ENCODE data around the gene CEP72. TPM values are rescaled to one million over a fixed set of nuclear protein-coding genes. Genes with fewer than 3 reads are reported as not detected.
A peak's percentile ranks its signal among the peaks of the same experiment; 100 is the strongest.

The CEP72 gene
- total RNA-seq, result 1 to 10 TPM; 3.3 to 6.6 (median 5.0) TPM

GRCh38 chr5:611731-612486 lies at the start of gene CEP72:
CEP72 (plus strand) TSS chr5:612340; CDS start chr5:612362, 22 bp downstream.
- TF ChIP-seq POLR2A (IDR thresholded peaks at IDR 0.05) (no peak), EP300 (IDR thresholded peaks at IDR 0.05) (peak in 1 of 2 donors; percentile 38), CTCF (IDR thresholded peaks at IDR 0.05) (no peak)
- peak; percentile 77 to 78 for DNase-seq (ENCODE audit: low spot score in 2 of 2)
- peak within 1 kb of the TSS; percentile 54 to 92 (median 55) for H3K4me3 ChIP-seq
- peaks cover 0 to 33% (median 11%) of the 10 kb centered on the region in 4 donors for H3K4me1 ChIP-seq
- H3K27ac ChIP-seq, result peak within 1 kb of the TSS in 3 of 4 donors; percentile 22 to 87 (median 63)
- WGBS, 2 donors, result 0 to 3% methylated on average over 6 to 29 of the region's 72 CpGs
- H3K36me3 ChIP-seq, result peaks cover 0 to 4% (median 0%) of the 10 kb centered on the region in 3 donors
- H3K9me3 ChIP-seq, result no peaks in the 10 kb centered on the region
- H3K27me3 ChIP-seq, result peaks cover 0 to 11% of the 10 kb centered on the region in 2 donors

- Histone ChIP-seq H3K36me3 (no peaks in the 10 kb centered on the region), H3K9me3 (peaks cover 0 to 11% (median 0%) of the 10 kb centered on the region in 4 donors), H3K4me1 (no peaks in the 10 kb centered on the region), H3K4me3 (peak overlapping the region in 1 of 4 donors; percentile 3), H3K27ac (no peak overlapping the region), H3K27me3 (peaks cover 0 to 35% of the 10 kb centered on the region in 2 donors)
- TF ChIP-seq CTCF (IDR thresholded peaks at IDR 0.05) (no peak), EP300 (IDR thresholded peaks at IDR 0.05) (no peak), POLR2A (IDR thresholded peaks at IDR 0.05) (no peak)
- 33 to 40% methylated on average over 11 to 12 of the region's 20 CpGs for WGBS, 2 donors
- DNase-seq (ENCODE audit: low spot score in 2 of 2), result no peak
These were observed 46.2 kb upstream of the CEP72 start for GRCh38 chr5:565782-566440.

- H3K4me1 ChIP-seq, result no peaks in the 10 kb centered on the region
- H3K4me3 ChIP-seq, result no peak overlapping the region
- no peak overlapping the region for H3K27ac ChIP-seq
- H3K27me3 ChIP-seq, result peaks cover 0 to 26% of the 10 kb centered on the region in 2 donors
- TF ChIP-seq POLR2A (IDR thresholded peaks at IDR 0.05) (no peak), CTCF (IDR thresholded peaks at IDR 0.05) (no peak), EP300 (IDR thresholded peaks at IDR 0.05) (no peak)
- H3K9me3 ChIP-seq, result peaks cover 0 to 11% (median 0%) of the 10 kb centered on the region in 4 donors
- no peak for DNase-seq (ENCODE audit: low spot score in 2 of 2)
- no peaks in the 10 kb centered on the region for H3K36me3 ChIP-seq
- 86 to 96% methylated on average over 16 of the region's 16 CpGs for WGBS, 2 donors
These were observed 45.4 kb upstream of the CEP72 start for GRCh38 chr5:566636-567309.

GRCh38 chr5:567664-568060 lies 44.5 kb upstream of the CEP72 start:
- Histone ChIP-seq H3K4me1 (no peaks in the 10 kb centered on the region), H3K36me3 (no peaks in the 10 kb centered on the region), H3K9me3 (peaks cover 0 to 11% (median 0%) of the 10 kb centered on the region in 4 donors), H3K27ac (no peak overlapping the region), H3K4me3 (no peak overlapping the region), H3K27me3 (peaks cover 0 to 26% of the 10 kb centered on the region in 2 donors)
- no peak for DNase-seq (ENCODE audit: low spot score in 2 of 2)
- TF ChIP-seq EP300 (IDR thresholded peaks at IDR 0.05) (no peak), POLR2A (IDR thresholded peaks at IDR 0.05) (no peak), CTCF (IDR thresholded peaks at IDR 0.05) (no peak)
- 78 to 82% methylated on average over 13 of the region's 13 CpGs for WGBS, 2 donors
